DND-41 (cell line): ENCODE results near the gene ITGB2.

Source experiments
- ATAC-seq: fragments of 200-7000 bp; cut with Tn5 transposase; 3 replicates; pipeline ENCODE4 v1.9.1; 2021; ENCODE audit warnings: low read depth; ENCODE audit not compliant: insufficient read depth
- DNase-seq: peaks from one replicate; pipeline ENCODE4 v3.0.0-alpha.2; 2020
- H2AFZ ChIP-seq: 2 replicates; pipeline ENCODE4 v1.6.0; 2012; ENCODE audit warnings: low read depth, low read length
- H3K27ac ChIP-seq: 2 replicates; pipeline ENCODE4 v1.5.1; 2012; ENCODE audit warnings: low read length, inconsistent platforms
- H3K27me3 ChIP-seq: fragments of 200-600 bp; sonication (generic); 2 replicates; pipeline ENCODE4 v1.6.0; 2012; ENCODE audit warnings: low read length, mild to moderate bottlenecking, inconsistent platforms; ENCODE audit not compliant: insufficient read depth, poor library complexity
- H3K36me3 ChIP-seq: 2 replicates; pipeline ENCODE4 v1.5.1; 2012; ENCODE audit warnings: low read length, inconsistent platforms; ENCODE audit not compliant: insufficient read depth
- H3K4me1 ChIP-seq: 2 replicates; pipeline ENCODE4 v1.5.1; 2012; ENCODE audit warnings: mild to moderate bottlenecking, low read length; ENCODE audit not compliant: insufficient read depth
- H3K4me2 ChIP-seq: 2 replicates; pipeline ENCODE4 v1.6.0; 2012; ENCODE audit warnings: mild to moderate bottlenecking, moderate library complexity, low read length, inconsistent platforms; ENCODE audit not compliant: insufficient read depth
- H3K4me3 ChIP-seq, 2 experiments: fragments of 200-600 bp in 1 of 2; shearing (Covaris generic) in 1 of 2; 2 replicates each; pipeline ENCODE4 v1.5.1; 2012 to 2016; ENCODE audit warnings: inconsistent platforms in 2 of 2, low read length in 2 of 2, mild to moderate bottlenecking in 2 of 2, low read depth in 1 of 2, moderate library complexity in 1 of 2
- H3K79me2 ChIP-seq: 2 replicates; pipeline ENCODE4 v1.6.0; 2012; ENCODE audit warnings: low read length, inconsistent platforms; ENCODE audit not compliant: insufficient read depth
- H3K9ac ChIP-seq: 2 replicates; pipeline ENCODE4 v1.6.0; 2012; ENCODE audit warnings: low read depth, mild to moderate bottlenecking, inconsistent platforms, low read length, moderate library complexity
- H3K9me3 ChIP-seq: 2 replicates; pipeline ENCODE4 v1.5.1; 2012; ENCODE audit warnings: low read length, moderate library complexity, mild to moderate bottlenecking, inconsistent platforms; ENCODE audit not compliant: insufficient read depth, severe bottlenecking
- H4K20me1 ChIP-seq: 2 replicates; pipeline ENCODE4 v1.6.0; 2012; ENCODE audit warnings: low read length; ENCODE audit not compliant: insufficient read depth
- EZH2 ChIP-seq: IDR thresholded peaks from 3 replicates; pipeline ENCODE4 v1.6.1; 2012; ENCODE audit warnings: borderline replicate concordance, low read depth, mild to moderate bottlenecking, moderate library complexity, low read length, inconsistent platforms; ENCODE audit not compliant: severe bottlenecking
- TF ChIP-seq, protein P1 (sequence below): IDR thresholded peaks from 2 replicates; pipeline ENCODE4 v1.5.1; 2012; ENCODE audit warnings: borderline replicate concordance, low read length, moderate library complexity, mild to moderate bottlenecking; ENCODE audit not compliant: poor library complexity, severe bottlenecking; ENCODE audit errors: extremely low read depth

ITGB2 gene

DNA sequence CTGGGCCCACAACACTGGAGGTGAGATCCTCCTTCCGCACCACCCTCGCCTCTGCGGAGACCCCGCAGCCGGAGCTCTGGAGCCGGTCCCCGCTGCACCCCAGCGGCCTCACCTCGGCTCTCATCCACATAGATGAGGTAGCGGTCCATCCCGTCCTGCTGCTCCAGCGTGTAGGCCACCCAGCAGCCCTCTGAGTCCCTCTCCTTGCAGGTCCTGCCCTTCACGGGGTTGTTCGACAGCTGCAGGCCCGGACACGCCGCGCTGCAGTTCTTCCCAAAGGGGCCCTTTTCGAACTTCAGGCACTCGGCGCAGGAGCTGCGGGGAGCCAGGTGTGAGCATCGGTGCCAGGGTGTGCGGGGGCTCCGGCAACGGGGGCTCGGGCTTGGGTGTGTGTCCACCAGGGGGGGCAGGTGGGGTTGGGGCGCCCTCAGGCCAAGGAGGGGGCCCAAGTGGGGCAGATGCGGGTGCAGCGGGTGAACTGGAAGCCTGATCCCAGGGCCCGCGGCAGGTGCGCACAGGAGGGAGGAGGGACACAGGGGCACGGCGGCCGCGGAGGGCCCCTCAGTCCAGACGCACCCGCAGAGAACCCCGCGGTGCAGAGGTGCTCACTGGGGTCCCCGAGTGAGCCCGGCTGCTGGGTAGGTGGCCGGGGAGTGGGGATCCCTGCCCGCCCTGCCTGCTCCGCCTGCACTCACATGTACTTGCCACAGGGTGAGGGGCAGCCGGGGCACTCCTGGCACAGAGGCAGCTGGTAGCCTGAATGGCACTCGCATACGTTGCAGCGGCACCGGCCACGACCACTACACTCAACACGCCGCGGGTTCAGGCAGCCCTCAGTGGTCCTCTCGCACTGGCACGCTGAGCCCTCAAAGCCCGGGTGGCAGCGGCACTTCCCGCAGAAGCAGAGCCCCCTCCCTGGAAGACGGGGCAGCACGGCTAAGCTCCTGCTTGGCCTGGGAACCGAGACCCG is 31.8 kb downstream of the ITGB2 start:
- H4K20me1 ChIP-seq = peaks cover 11% of the 10 kb centered on the region; the same call in 1 of the 2 replicates
- H2AFZ ChIP-seq = no peak overlapping the region
- no peak overlapping the region for H3K4me2 ChIP-seq
- peaks cover 66% of the 10 kb centered on the region for H3K36me3 ChIP-seq
- H3K27ac ChIP-seq = no peak overlapping the region
- ATAC-seq (no peak), DNase-seq (no peak)
- no peak overlapping the region for H3K9ac ChIP-seq
- no peaks in the 10 kb centered on the region for H3K9me3 ChIP-seq
- H3K27me3 ChIP-seq = no peaks in the 10 kb centered on the region
- H3K4me1 ChIP-seq = no peaks in the 10 kb centered on the region
- no peaks in the 10 kb centered on the region for H3K79me2 ChIP-seq
- H3K4me3 ChIP-seq = no peak overlapping the region
- TF ChIP-seq, protein P1, sequence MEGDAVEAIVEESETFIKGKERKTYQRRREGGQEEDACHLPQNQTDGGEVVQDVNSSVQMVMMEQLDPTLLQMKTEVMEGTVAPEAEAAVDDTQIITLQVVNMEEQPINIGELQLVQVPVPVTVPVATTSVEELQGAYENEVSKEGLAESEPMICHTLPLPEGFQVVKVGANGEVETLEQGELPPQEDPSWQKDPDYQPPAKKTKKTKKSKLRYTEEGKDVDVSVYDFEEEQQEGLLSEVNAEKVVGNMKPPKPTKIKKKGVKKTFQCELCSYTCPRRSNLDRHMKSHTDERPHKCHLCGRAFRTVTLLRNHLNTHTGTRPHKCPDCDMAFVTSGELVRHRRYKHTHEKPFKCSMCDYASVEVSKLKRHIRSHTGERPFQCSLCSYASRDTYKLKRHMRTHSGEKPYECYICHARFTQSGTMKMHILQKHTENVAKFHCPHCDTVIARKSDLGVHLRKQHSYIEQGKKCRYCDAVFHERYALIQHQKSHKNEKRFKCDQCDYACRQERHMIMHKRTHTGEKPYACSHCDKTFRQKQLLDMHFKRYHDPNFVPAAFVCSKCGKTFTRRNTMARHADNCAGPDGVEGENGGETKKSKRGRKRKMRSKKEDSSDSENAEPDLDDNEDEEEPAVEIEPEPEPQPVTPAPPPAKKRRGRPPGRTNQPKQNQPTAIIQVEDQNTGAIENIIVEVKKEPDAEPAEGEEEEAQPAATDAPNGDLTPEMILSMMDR = no peak
- TF ChIP-seq EZH2 = no peak

DNA sequence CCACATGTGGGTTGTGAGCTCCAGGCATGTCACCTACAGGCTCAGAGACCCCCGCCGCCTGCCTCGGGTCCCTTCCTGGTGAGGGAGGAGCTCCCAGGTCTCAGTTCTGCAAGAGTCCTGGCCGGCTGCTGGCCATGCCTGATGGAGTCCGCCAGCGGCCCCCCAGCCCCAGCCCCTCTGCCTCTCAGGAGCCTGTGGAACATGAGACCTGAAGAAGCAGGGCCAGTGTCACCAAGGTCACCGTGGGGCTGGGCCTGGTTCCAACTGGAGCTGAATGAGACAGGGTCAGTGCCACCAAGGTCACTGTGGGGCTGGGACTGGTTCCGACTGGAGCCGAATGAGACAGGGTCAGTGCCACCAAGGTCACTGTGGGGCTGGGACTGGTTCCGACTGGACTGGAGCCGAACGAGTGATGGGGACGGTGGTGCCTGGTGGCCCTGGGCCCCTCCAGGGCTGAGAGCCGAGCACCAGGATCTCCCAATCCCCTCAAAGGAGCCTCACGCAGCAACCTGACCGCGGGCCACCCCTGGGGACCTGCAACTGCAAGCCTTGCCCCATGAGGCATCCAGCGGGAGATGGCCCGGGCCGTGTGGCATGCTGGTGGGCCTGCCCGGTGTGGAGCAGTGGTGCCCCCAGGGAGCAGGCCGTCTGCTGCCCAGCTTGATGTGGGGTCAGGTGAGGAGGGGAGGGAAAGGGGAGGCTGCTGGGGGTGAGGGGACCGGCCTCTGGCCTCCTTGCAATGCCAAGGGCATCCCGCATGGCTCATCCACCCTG is 32.7 kb downstream of the ITGB2 start:
- H3K4me2 ChIP-seq = no peak overlapping the region
- H3K27ac ChIP-seq = no peak overlapping the region
- no peaks in the 10 kb centered on the region for H3K9me3 ChIP-seq
- ATAC-seq (no peak), DNase-seq (no peak)
- no peaks in the 10 kb centered on the region for H3K27me3 ChIP-seq
- no peaks in the 10 kb centered on the region for H3K79me2 ChIP-seq
- H4K20me1 ChIP-seq = peaks cover 11% of the 10 kb centered on the region; the same call in 1 of the 2 replicates
- no peak overlapping the region for H3K4me3 ChIP-seq
- H3K36me3 ChIP-seq = peaks cover 62% of the 10 kb centered on the region
- no peak overlapping the region for H3K9ac ChIP-seq
- no peaks in the 10 kb centered on the region for H3K4me1 ChIP-seq
- no peak overlapping the region for H2AFZ ChIP-seq
- TF ChIP-seq, protein P1 = no peak
- TF ChIP-seq EZH2 = no peak

DNA sequence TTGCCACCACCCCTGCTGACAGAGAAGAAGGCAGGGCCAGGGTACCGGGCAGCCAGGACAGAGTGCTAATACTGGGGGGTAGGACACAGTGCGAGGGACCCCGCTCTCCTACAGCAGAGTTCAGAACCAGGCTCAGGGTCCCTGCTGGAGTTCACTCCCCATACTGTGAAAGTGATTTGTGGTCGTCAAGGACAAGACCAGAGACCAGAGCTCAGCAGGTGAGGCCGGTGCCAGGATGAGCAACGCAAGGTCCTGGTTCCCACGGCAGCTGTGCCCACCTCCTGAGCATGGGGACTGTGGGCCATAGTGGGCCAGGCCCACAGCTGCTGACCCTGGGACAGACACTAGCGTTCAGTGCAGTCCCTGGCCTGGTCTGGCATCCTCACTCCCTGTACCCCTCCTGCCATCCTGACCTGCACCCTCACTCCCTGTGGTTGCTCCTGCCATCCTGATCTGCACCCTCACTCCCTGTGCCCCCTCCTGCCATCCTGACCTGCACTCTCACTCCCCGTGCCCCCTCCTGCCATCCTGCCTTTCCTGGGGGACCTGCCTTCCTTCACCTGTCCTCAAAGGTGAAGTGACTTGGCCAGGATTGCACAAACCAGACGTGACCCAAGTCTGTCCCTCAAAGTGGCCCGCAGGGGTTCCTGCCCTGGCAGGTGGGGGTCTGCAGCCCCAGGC is 33.4 kb downstream of the ITGB2 start:
- no peaks in the 10 kb centered on the region for H3K79me2 ChIP-seq
- DNase-seq (no peak), ATAC-seq (no peak)
- no peak overlapping the region for H2AFZ ChIP-seq
- no peaks in the 10 kb centered on the region for H3K4me1 ChIP-seq
- H3K27me3 ChIP-seq = no peaks in the 10 kb centered on the region
- no peak overlapping the region for H3K4me2 ChIP-seq
- H3K4me3 ChIP-seq = no peak overlapping the region
- TF ChIP-seq, protein P1 = no peak
- no peak for TF ChIP-seq EZH2
- no peaks in the 10 kb centered on the region for H3K9me3 ChIP-seq
- H3K36me3 ChIP-seq = peaks cover 61% of the 10 kb centered on the region
- H3K9ac ChIP-seq = no peak overlapping the region
- peaks cover 11% of the 10 kb centered on the region; the same call in 1 of the 2 replicates for H4K20me1 ChIP-seq
- no peak overlapping the region for H3K27ac ChIP-seq
